Karpas-422 (cell line): ENCODE results near the gene TBC1D10A. TPM values are rescaled to one million over a fixed set of nuclear protein-coding genes. Genes with fewer than 3 reads are reported as not detected.

Source experiments
- DNase-seq: peaks from one replicate; pipeline ENCODE4 v3.0.0-alpha.2; 2015
- H2AFZ ChIP-seq: fragments of 200-600 bp; sonication (generic); 2 replicates; pipeline ENCODE4 v1.6.1; 2014; ENCODE audit warnings: antibody characterized with exemption, low read length, mixed read lengths
- H3K27ac ChIP-seq: fragments of 200-600 bp; sonication (generic); 2 replicates; pipeline ENCODE4 v1.5.1; 2014; ENCODE audit warnings: mild to moderate bottlenecking, low read length, moderate library complexity
- H3K27me3 ChIP-seq: fragments of 200-600 bp; sonication (generic); 2 replicates; pipeline ENCODE4 v1.6.1; 2014; ENCODE audit warnings: low read length, mixed read lengths
- H3K36me3 ChIP-seq: fragments of 200-600 bp; sonication (generic); 2 replicates; pipeline ENCODE4 v1.6.1; 2014; ENCODE audit warnings: low read length, mixed read lengths; ENCODE audit not compliant: insufficient read depth
- H3K4me1 ChIP-seq: fragments of 200-600 bp; sonication (generic); 2 replicates; pipeline ENCODE4 v1.6.1; 2014; ENCODE audit warnings: mild to moderate bottlenecking, low read length, mixed read lengths
- H3K4me2 ChIP-seq: fragments of 200-600 bp; sonication (generic); 2 replicates; pipeline ENCODE4 v1.6.1; 2014; ENCODE audit warnings: low read length, low read depth, mild to moderate bottlenecking; ENCODE audit not compliant: poor library complexity, severe bottlenecking
- H3K4me3 ChIP-seq: fragments of 200-600 bp; sonication (generic); 2 replicates; pipeline ENCODE4 v1.5.1; 2014; ENCODE audit warnings: mild to moderate bottlenecking, antibody characterized with exemption, low read length, mixed read lengths
- H3K79me2 ChIP-seq: fragments of 200-600 bp; sonication (generic); 2 replicates; pipeline ENCODE4 v1.6.1; 2014; ENCODE audit warnings: mild to moderate bottlenecking, low read length, mixed read lengths
- H3K9ac ChIP-seq: fragments of 200-600 bp; sonication (generic); 2 replicates; pipeline ENCODE4 v1.6.0; 2014; ENCODE audit warnings: low read length
- H3K9me2 ChIP-seq: fragments of 200-600 bp; sonication (generic), shearing (Covaris generic); replicated peaks from 2 replicates; pipeline ENCODE4 v1.6.0; 2014; ENCODE audit warnings: mild to moderate bottlenecking, low read length, moderate library complexity; ENCODE audit not compliant: insufficient read depth
- H3K9me3 ChIP-seq: fragments of 300-700, 200-600 bp; sonication (generic); 2 replicates; pipeline ENCODE4 v1.6.1; 2014; ENCODE audit warnings: low read length, mixed read lengths
- H4K20me1 ChIP-seq: fragments of 200-600 bp; sonication (generic); 2 replicates; pipeline ENCODE4 v1.6.1; 2014; ENCODE audit warnings: mild to moderate bottlenecking, antibody characterized with exemption, low read length, low read depth; ENCODE audit not compliant: insufficient read depth
- total RNA-seq: library from RNA; depleted of rRNA; stranded (reverse); fragments of >200 nt; shearing (Covaris generic); gene quantifications from 2 replicates; pipeline ENCODE4 v1.2.3, GENCODE V29; 2014; ENCODE audit warnings: low replicate concordance

TBC1D10A gene
- total RNA-seq, 1 experiment from 2014 or later, result 7.6 TPM

- H3K4me1 ChIP-seq, result no peaks in the 10 kb centered on the region
- H3K9ac ChIP-seq, result no peak overlapping the region
- H3K27ac ChIP-seq, result no peak overlapping the region
- H3K4me3 ChIP-seq, result no peak overlapping the region
- no peaks in the 10 kb centered on the region for H3K9me2 ChIP-seq
- no peaks in the 10 kb centered on the region for H3K36me3 ChIP-seq
- no peak for DNase-seq
- H3K79me2 ChIP-seq, result no peaks in the 10 kb centered on the region
- no peaks in the 10 kb centered on the region for H4K20me1 ChIP-seq
- H2AFZ ChIP-seq, result no peak overlapping the region
- H3K27me3 ChIP-seq, result no peaks in the 10 kb centered on the region
- H3K9me3 ChIP-seq, result no peaks in the 10 kb centered on the region
- H3K4me2 ChIP-seq, result no peak overlapping the region
These were observed 78.8 kb downstream of the TBC1D10A start for GRCh38 chr22:30247974-30248373.

GRCh38 chr22:30247561-30247960, 79.2 kb downstream of the TBC1D10A start:
- Histone ChIP-seq H3K4me3 (no peak overlapping the region), H3K79me2 (no peaks in the 10 kb centered on the region), H3K9me2 (no peaks in the 10 kb centered on the region), H4K20me1 (no peaks in the 10 kb centered on the region), H3K4me1 (no peaks in the 10 kb centered on the region), H3K4me2 (no peak overlapping the region), H3K36me3 (no peaks in the 10 kb centered on the region), H3K9me3 (no peaks in the 10 kb centered on the region), H3K9ac (no peak overlapping the region), H3K27ac (no peak overlapping the region), H3K27me3 (no peaks in the 10 kb centered on the region), H2AFZ (no peak overlapping the region)
- DNase-seq, result no peak

- Histone ChIP-seq H3K9me2 (no peaks in the 10 kb centered on the region), H3K4me2 (no peak overlapping the region), H3K4me3 (no peak overlapping the region), H3K36me3 (no peaks in the 10 kb centered on the region), H3K4me1 (no peaks in the 10 kb centered on the region), H3K9me3 (no peaks in the 10 kb centered on the region), H3K9ac (no peak overlapping the region), H3K79me2 (no peaks in the 10 kb centered on the region), H2AFZ (no peak overlapping the region), H4K20me1 (no peaks in the 10 kb centered on the region), H3K27ac (no peak overlapping the region), H3K27me3 (no peaks in the 10 kb centered on the region)
- DNase-seq, result no peak
These were observed 79.8 kb downstream of the TBC1D10A start for GRCh38 chr22:30246814-30247376.

DNA sequence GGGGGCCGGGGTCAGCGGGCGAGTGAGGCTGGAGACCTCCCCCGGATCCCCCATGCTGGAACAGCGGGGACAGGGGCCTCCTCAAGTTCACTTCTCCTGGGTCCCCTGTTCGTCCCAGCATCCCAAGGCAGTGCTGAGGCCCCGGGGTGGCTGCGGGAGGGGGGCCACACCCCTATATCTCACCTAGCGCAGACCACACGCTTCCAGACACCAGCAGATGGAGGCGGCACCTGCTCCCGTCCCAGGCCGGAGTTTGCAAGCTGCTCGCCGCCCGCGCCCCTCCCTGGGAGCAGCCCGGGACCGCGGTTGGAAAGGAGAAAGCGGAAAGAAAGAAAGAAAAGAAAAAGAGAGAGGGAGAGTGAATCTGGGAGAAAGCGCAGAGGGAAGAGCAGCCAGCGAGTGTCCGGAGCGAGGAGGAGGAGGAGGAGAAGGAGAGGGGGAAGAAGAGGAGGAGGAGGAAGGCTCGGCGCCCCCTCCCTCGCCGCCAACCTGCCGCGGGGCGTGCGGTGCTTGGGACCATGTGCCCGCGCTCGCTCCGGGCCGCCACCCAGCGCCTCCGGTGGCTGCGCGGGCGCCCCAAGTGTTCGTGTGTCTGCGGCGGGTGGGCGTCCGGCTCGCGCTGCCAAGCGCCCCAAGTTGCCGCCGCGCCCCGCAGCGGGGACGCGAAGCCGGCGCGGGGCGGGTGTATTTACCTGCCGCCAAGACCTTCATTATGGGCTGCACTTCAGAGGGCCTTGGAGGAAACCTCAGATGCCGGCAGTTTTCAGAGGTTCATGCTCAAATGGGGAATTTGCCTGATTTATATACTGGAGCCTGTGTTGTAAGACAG, 80.5 kb downstream of the TBC1D10A start, which contains the start of gene LIF:
Gene LIF, minus strand, starts transcription at position 775 of the 829 bp plus-strand sequence. Its CDS starts 64 bp downstream, at position 711.
- Histone ChIP-seq H3K9me2 (no peaks in the 10 kb centered on the region), H3K27ac (no peak within 1 kb of the TSS), H4K20me1 (no peaks in the 10 kb centered on the region), H3K4me2 (no peak within 1 kb of the TSS), H3K79me2 (no peaks in the 10 kb centered on the region), H3K27me3 (no peaks in the 10 kb centered on the region), H3K9me3 (no peaks in the 10 kb centered on the region), H3K4me1 (no peaks in the 10 kb centered on the region), H3K9ac (no peak within 1 kb of the TSS), H2AFZ (no peak within 1 kb of the TSS), H3K4me3 (no peak within 1 kb of the TSS), H3K36me3 (no peaks in the 10 kb centered on the region)
- DNase-seq, result no peak

GRCh38 chr22:30245181-30245984, 81.4 kb downstream of the TBC1D10A start:
- H3K36me3 ChIP-seq, result no peaks in the 10 kb centered on the region
- no peaks in the 10 kb centered on the region for H3K79me2 ChIP-seq
- no peak overlapping the region for H3K4me3 ChIP-seq
- H3K9me2 ChIP-seq, result no peaks in the 10 kb centered on the region
- H3K9me3 ChIP-seq, result no peaks in the 10 kb centered on the region
- H3K27ac ChIP-seq, result no peak overlapping the region
- H2AFZ ChIP-seq, result no peak overlapping the region
- no peak for DNase-seq
- no peaks in the 10 kb centered on the region for H3K27me3 ChIP-seq
- H4K20me1 ChIP-seq, result no peaks in the 10 kb centered on the region
- no peak overlapping the region for H3K9ac ChIP-seq
- no peak overlapping the region for H3K4me2 ChIP-seq
- H3K4me1 ChIP-seq, result peaks cover 2% of the 10 kb centered on the region; the same call in 1 of the 2 replicates

DNA sequence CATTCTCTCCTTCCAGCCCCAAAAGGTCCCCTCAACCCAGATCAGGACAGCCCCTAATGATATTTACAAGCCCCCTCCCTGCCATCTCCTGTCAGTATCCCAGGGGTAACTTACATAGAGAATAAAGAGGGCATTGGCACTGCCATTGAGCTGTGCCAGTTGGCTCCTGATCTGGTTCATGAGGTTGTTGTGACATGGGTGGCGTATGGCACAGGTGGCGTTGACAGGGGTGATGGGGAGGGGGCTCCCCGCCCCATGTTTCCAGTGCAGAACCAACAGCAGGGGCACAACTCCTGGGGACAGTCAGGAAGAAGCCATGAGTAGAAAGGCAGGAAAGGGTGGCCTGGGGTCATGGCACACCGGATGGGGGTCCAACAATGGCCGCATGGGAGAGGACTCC, 82.1 kb downstream of the TBC1D10A start:
- no peaks in the 10 kb centered on the region for H3K27me3 ChIP-seq
- no peak for DNase-seq
- no peaks in the 10 kb centered on the region for H3K9me3 ChIP-seq
- no peak overlapping the region for H3K27ac ChIP-seq
- no peak overlapping the region for H3K4me2 ChIP-seq
- no peaks in the 10 kb centered on the region for H3K79me2 ChIP-seq
- H3K9me2 ChIP-seq, result no peaks in the 10 kb centered on the region
- H4K20me1 ChIP-seq, result no peaks in the 10 kb centered on the region
- H3K4me3 ChIP-seq, result no peak overlapping the region
- H3K4me1 ChIP-seq, result peaks cover 2% of the 10 kb centered on the region; the same call in 1 of the 2 replicates
- no peaks in the 10 kb centered on the region for H3K36me3 ChIP-seq
- no peak overlapping the region for H3K9ac ChIP-seq
- no peak overlapping the region for H2AFZ ChIP-seq

DNA sequence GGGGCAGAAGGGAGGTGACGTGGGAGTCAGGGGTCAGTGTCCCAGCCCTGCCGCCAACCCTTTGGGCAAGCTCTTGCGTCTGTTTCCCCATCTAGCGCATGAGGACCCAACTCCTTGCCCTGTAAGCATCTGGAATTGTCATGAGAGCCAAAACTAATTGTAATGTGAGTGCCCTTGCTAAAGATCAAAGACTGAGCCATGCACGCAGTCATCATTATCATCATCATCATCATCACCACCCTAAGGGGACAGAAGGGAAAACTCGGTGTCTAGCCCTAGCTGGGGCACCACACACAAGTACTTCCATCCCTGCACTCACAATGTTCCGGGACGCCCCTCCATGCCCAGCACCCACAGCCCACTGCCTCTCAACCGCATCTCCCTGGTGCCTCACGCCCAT, 82.7 kb downstream of the TBC1D10A start:
- Histone ChIP-seq H4K20me1 (no peaks in the 10 kb centered on the region), H3K27me3 (no peaks in the 10 kb centered on the region), H3K36me3 (no peaks in the 10 kb centered on the region), H3K4me2 (no peak overlapping the region), H3K4me1 (peaks cover 2% of the 10 kb centered on the region; the same call in 1 of the 2 replicates), H3K9me2 (no peaks in the 10 kb centered on the region), H3K27ac (no peak overlapping the region), H2AFZ (no peak overlapping the region), H3K4me3 (no peak overlapping the region), H3K9ac (no peak overlapping the region), H3K79me2 (no peaks in the 10 kb centered on the region), H3K9me3 (no peaks in the 10 kb centered on the region)
- no peak for DNase-seq

- Histone ChIP-seq H4K20me1 (no peaks in the 10 kb centered on the region), H3K4me2 (no peak overlapping the region), H3K27ac (no peak overlapping the region), H3K9me3 (no peaks in the 10 kb centered on the region), H3K4me3 (no peak overlapping the region), H2AFZ (no peak overlapping the region), H3K9me2 (no peaks in the 10 kb centered on the region), H3K4me1 (peaks cover 2% of the 10 kb centered on the region; the same call in 1 of the 2 replicates), H3K79me2 (no peaks in the 10 kb centered on the region), H3K36me3 (no peaks in the 10 kb centered on the region), H3K9ac (no peak overlapping the region), H3K27me3 (no peaks in the 10 kb centered on the region)
- DNase-seq, result no peak
These were observed 83.1 kb downstream of the TBC1D10A start for GRCh38 chr22:30243661-30244060.
